ENCODE data around the gene CYS1.
"Not testable (repeated sequence)": the region's sequence is repeated elsewhere in the genome, so short reads cannot be mapped to it uniquely, and the experiment has no call there.

CYS1 gene

DNA sequence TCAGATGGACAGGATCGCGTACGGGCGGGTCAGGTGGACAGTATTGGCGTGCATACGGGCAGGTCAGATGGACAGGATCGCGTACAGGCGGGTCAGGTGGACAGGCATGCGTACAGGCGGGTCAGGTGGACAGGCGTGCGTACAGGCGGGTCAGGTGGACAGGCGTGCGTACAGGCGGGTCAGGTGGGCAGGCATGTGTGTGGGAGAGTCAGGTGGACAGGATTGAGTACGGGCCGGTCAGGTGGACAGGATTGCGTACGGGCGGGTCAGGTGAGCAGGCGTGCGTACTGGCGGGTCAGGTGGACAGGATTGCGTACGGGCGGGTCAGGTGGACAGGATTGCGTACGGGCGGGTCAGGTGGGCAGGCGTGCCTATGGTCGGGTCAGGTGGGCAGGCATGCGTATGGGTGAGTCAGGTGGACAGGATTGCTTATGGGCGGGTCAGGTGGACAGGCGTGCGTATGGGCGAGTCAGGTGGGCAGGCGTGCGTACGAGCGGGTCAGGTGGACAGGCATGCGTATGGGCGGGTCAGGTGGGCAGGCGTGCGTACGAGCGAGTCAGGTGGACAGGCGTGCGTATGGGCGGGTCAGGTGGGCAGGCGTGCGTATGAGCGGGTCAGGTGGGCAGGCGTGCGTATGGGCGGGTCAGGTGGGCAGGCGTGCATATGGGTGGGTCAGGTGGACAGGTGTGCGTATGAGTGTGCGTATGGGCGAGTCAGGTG lies 68.4 kb downstream of the CYS1 start:
- not testable (repeated sequence) for DNase-seq

DNA sequence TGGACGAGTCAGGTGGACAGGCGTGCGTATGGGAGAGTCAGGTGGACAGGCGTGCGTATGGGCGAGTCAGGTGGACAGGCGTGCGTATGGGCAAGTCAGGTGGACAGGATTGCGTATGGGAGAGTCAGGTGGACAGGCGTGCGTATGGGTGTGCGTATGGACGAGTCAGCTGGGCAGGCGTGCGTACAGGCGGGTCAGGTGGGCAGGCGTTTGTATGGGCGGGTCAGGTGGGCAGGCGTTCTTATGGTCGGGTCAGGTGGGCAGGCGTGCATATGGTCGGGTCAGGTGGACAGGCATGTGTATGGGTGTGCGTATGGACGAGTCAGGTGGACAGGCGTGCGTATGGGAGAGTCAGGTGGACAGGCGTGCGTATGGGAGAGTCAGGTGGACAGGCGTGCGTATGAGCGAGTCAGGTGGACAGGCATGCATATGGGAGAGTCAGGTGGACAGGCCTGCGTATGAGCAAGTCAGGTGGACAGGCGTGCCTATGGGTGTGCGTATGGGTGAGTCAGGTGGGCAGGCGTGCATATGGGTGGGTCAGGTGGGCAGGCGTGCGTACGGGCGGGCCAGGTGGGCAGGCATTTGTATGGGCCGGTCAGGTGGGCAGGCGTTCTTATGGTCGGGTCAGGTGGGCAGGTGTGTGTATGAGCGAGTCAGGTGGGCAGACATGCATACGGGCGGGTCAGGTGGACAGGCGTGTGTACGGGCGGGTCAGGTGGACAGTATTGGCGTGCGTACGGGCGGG lies 69.2 kb downstream of the CYS1 start:
- DNase-seq, result not testable (repeated sequence)

DNA sequence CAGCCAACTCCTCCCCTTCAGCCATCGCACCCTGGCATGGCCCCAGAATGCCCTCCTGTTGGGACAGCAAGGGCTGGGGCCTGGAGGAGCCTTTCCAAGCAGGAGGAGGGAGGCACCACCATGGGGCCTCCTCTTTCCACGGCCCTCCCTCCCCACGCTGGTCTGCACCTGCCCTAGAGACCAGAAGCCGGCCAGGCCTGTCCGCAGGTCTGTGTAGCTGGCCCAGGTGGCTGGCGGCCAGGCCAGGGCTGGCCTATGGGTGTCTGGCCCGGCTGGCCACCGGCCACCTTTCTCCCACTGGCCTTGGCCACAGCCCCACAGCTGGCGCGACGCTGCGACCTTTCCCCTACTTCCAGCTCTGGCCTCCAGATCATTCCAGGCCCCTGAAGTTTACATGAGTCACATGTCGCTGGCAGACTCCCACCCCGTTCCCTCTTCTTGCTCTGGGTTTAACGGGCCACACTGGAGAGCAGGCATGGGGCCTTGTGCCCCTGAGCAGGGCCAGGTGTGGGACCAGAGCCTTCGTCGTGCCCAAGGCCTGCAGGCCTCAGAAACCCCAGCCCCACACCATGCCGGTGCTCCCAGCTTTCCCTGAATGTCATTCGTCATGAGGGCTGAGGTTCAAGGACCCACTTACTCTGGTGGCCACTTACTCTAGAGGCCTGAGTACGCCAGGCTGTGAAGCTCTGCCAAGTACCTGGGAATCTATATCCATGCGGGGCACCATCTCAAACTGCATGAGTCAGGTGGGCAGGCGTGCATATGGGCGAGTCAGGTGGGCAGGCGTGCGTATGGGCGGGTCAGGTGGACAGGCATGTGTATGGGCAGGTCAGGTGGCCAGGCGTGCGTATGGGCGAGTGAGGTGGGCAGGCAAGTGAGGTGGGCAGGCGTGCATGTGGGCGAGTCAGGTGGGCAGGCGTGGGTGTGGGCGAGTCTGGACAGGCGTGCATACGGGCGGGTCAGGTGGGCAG lies 70.1 kb downstream of the CYS1 start:
- no peak for DNase-seq

DNA sequence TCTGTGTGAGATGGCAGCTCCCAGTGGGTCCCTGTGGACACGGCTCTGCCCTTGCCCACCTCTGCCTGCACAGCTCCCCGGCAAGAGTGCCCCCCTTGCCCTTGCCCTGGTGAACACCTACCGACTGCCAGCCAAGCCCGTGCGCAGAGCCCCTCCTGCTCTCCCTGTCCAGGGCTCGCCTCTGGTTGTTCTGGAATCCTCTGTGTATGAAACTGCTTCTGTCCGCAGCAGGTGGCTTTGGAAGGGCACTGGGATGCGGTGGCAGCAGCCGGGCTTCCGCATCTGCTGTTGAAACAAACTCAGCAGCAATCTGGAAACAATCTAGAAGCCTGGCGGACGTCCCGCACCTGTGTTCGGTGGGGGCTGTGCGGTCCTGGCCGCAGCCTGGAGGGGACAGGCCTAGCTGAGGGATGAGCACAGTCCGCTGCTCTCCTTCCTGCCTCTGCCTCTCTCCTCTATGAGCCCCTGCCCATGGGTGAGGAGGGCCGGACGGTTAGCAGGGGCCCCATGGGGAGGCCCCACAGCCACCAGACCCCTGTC lies 70.9 kb downstream of the CYS1 start:
- no peak for DNase-seq

DNA sequence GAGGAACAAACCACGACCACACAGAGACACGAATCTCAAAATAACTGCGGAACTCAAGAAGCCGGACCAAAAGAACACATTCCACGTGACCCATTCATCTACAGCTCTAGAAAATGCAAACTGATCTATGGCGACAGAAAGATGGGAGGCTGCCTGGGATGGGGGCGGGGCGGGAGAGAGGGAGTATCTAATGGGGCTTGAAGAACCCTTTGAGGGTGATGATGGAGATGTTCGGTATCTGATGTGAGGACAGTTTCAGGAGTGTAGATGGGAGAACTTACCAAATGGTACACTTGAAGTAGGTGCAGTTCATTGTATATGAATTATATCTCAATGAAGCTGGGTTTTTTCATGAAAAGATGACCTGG lies 71.4 kb downstream of the CYS1 start:
- no peak for DNase-seq

DNA sequence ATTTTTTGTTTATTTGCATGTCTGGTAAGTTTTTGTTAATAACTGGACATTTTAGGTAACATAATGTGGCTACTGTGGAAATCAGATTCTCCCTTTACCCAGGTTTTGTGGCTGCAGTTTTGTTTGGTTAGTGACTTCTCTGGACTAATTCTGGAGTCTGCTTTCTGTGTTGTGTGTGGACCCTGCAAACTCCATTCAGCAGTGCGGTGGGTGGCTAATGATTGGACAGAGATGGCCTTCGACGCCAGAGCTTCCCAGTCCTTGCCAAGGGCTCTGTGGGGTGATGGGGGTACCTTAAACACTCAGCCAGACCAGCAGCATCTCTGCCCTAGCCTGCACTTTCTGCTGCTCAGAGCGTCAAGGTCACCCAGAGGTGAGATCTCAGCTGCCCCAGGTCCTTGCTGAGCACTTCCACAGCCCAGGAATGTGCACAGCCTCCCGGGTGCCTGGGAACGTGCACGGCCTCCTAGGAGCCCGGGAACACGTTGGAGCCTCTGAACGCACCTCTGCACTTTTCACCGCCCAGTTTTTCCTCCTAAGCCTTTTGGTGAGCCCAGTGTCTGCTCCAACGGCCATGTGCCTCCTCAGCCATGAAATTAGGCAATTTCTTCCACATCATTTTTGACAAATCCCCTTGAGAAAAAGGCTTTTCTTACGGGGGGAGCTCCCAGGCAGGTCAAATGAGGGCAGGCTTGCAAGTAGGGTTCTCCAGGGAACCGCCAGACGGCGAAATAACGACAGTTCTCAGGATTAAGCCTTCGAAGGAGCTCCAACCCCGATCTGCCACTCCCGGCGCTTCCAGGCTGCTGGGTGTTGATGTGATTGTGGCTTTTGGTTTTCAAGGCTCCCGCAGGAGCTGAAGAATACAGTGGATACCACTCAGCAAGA lies 72.0 kb downstream of the CYS1 start:
- no peak for DNase-seq

DNA sequence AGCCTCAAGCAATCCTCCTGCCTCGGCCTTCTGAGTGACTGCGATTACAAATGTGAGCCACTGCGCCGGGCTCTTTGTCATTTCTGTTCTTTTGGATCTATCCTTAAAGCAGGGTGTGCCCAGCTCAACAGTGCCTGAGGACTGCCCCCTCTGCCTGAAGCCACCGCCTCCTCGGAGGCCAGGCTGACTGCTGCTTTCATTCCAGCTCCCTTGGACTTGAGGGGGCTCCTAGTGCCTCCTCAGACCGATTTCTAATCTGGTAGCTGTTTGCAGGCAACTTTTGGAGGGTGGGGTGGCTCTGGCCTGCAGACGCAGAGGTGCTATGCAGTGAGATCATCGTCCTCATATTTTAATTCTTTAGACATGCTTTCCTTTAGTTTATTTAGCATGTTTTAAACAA lies 72.8 kb downstream of the CYS1 start:
- DNase-seq, result no peak

All from cerebellar nuclear complex (tissue), 1 donor.